ENCODE data around the gene INTS6L. TPM values are rescaled to one million over a fixed set of nuclear protein-coding genes. Genes with fewer than 3 reads are reported as not detected.

The INTS6L gene
- total and polyA plus RNA-seq, 2 of the 8 experiments (the other 6 are each of a cell fraction or from before 2014, with no cell fraction given): 4.1 to 5.2 TPM

GRCh38 chrX:135549519-135549918 is 29.1 kb downstream of the INTS6L start:
- no peak for FAIRE-seq
- Histone ChIP-seq H3K9ac (replicated peaks in 1 of 4; ENCODE audit: extremely low read depth in 1 of 4, low read depth in 3 of 4, low read length in 3 of 4) (no peak overlapping the region), H4K20me1 (replicated peaks in 1 of 2; ENCODE audit: control insufficient read depth in 1 of 2, insufficient read depth in 2 of 2, low read length in 2 of 2) (no peaks in the 10 kb centered on the region), H3K18ac (ENCODE audit: extremely low read depth, low read length) (no peak overlapping the region), H3K23me2 (ENCODE audit: low read depth, low read length) (no peaks in the 10 kb centered on the region), H4K91ac (replicated peaks; ENCODE audit: insufficient read length, low read length) (no peak overlapping the region), H2AFZ (ENCODE audit: low read length) (no peak overlapping the region), H2BK15ac (ENCODE audit: low read length) (no peak overlapping the region), H2AK5ac (ENCODE audit: low read depth, low read length) (no peak overlapping the region), H4K8ac (ENCODE audit: extremely low read depth, insufficient read depth, low read length) (no peak overlapping the region), H3K14ac (ENCODE audit: insufficient read length) (no peak overlapping the region), H3K9me3 (ENCODE audit: insufficient read depth in 2 of 2, low read depth in 1 of 2, low read length in 1 of 2) (no peaks in the 10 kb centered on the region), H3K27me3 (replicated peaks in 1 of 4; ENCODE audit: control insufficient read depth in 3 of 4, extremely low read depth in 1 of 4, insufficient read depth in 3 of 4, low read length in 3 of 4) (no peaks in the 10 kb centered on the region), H2BK120ac (replicated peaks; ENCODE audit: low read depth, low read length) (no peak overlapping the region), H3K4ac (replicated peaks; ENCODE audit: insufficient read length, low read depth, low read length) (no peak overlapping the region), H3K56ac (replicated peaks; ENCODE audit: insufficient read length, low read depth, low read length) (no peak overlapping the region), H3K23ac (ENCODE audit: insufficient read length) (no peak overlapping the region), H3K79me2 (ENCODE audit: control insufficient read depth in 1 of 2, insufficient read depth in 2 of 2, low read length in 2 of 2) (no peaks in the 10 kb centered on the region), H3K79me1 (ENCODE audit: low read depth, low read length) (no peaks in the 10 kb centered on the region), H2BK20ac (ENCODE audit: low read length) (no peak overlapping the region), H3K4me2 (ENCODE audit: insufficient read depth in 1 of 2, low read depth in 2 of 2, low read length in 2 of 2) (no peak overlapping the region), H3K4me1 (replicated peaks in 1 of 4; ENCODE audit: control insufficient read depth in 3 of 4, insufficient read depth in 4 of 4, low read length in 3 of 4) (0 out of 7 replicates have a peak, but pooled peaks cover 0 to 3% (median 0%) of the 10 kb centered on the region in 4 experiments), H3K36me3 (ENCODE audit: control insufficient read depth in 2 of 4, insufficient read depth in 4 of 4, low read length in 3 of 4) (no peaks in the 10 kb centered on the region), H4K5ac (ENCODE audit: insufficient read length, low read depth, low read length) (no peak overlapping the region), H3K4me3 (ENCODE audit: extremely low read depth in 1 of 4, insufficient read depth in 2 of 4, low read depth in 3 of 4, low read length in 4 of 4) (no peak overlapping the region), H2BK12ac (ENCODE audit: low read depth, low read length) (no peak overlapping the region), H3K27ac (ENCODE audit: low read depth, low read length) (no peak overlapping the region), H2BK5ac (ENCODE audit: low read depth, low read length) (no peak overlapping the region)
- WGBS, 2 experiments (ENCODE audit: extremely low coverage in 1 of 2, insufficient coverage in 1 of 2, insufficient read length in 1 of 2, insufficient replicate concordance in 2 of 2, low coverage in 1 of 2, low lambda C conversion rate in 2 of 2, missing lambda C conversion rate in 1 of 2): 96% methylated on average over 2 of the region's 2 CpGs; no CpG with 5 or more reads in 1 of the 2 experiments
- CTCF ChIA-PET (ENCODE audit: partially characterized antibody): interaction anchor here (0.6 to 1.5 kb wide), 2 partner anchors 10 to 45 kb away, joined by 3 to 4 read pairs; no protein-coding TSS in a partner anchor
- POLR2A ChIA-PET (ENCODE audit: partially characterized antibody): no interaction called here
- DNase-seq (ENCODE audit: low read depth in 1 of 2, low spot score in 2 of 2): no peak
- TF ChIP-seq SUZ12 (IDR thresholded peaks at IDR 0.05; ENCODE audit: low read length) (no peak), CHD2 (IDR thresholded peaks at IDR 0.05; ENCODE audit: low read length) (no peak), ASH2L (IDR thresholded peaks at IDR 0.05; ENCODE audit: low read length) (no peak), RAD21 (IDR thresholded peaks at IDR 0.05 in 1 of 2, conservative IDR thresholded peaks at IDR 0.05 in 1 of 2; ENCODE audit: low read depth in 2 of 2, low read length in 2 of 2) (no peak), CREB1 (IDR thresholded peaks at IDR 0.05) (no peak), CBX5 (IDR thresholded peaks at IDR 0.05; ENCODE audit: low read depth, low read length) (no peak), RFX5 (IDR thresholded peaks at IDR 0.05; ENCODE audit: borderline replicate concordance, low read depth, low read length) (no peak)
